Keratinocyte (primary cell): ENCODE results near the gene ID3.

ENCODE experiments used
- EZH2 ChIP-seq: IDR thresholded peaks from one replicate; pipeline ENCODE4 v1.6.1; 2012; ENCODE audit warnings: inconsistent platforms, mild to moderate bottlenecking, low read length, moderate library complexity
- TF ChIP-seq, protein P1 (sequence below), 3 experiments: IDR thresholded peaks in 1 of 3; conservative IDR thresholded peaks in 1 of 3; optimal IDR thresholded peaks in 1 of 3; 2 replicates in 2 of 3; 3 replicates in 1 of 3; pipeline versions ENCODE3 to v1.5.1; 2011; ENCODE audit warnings: low read length in 3 of 3, mild to moderate bottlenecking in 3 of 3, moderate library complexity in 2 of 3, control low read depth in 1 of 3, inconsistent platforms in 1 of 3; ENCODE audit not compliant: insufficient read depth in 2 of 3; ENCODE audit errors: extremely low read depth in 1 of 3

DNA sequence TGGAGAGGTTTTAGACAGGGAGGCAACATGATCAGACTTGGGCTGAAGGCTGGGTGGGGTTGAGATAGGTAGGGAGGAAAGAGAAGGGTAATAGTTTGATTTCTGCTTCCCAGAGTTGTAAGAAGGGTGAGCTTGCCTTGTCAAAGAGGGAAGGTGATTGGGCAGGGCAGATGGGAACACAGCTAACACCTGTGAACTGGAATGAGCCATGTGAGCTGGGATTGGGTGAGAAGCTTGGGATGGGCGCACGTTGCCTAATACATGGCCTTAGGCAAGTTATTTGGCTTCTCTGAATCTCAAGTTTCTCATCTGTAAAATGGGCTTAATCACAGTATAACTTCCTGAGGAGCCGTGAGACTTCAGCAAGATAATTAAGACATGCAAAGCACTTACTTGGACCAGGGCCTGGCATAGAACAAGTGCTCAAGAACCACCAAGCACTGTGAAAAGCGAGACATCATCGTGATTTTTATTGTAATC, 33.8 kb upstream of the ID3 start:
- TF ChIP-seq, protein P1, sequence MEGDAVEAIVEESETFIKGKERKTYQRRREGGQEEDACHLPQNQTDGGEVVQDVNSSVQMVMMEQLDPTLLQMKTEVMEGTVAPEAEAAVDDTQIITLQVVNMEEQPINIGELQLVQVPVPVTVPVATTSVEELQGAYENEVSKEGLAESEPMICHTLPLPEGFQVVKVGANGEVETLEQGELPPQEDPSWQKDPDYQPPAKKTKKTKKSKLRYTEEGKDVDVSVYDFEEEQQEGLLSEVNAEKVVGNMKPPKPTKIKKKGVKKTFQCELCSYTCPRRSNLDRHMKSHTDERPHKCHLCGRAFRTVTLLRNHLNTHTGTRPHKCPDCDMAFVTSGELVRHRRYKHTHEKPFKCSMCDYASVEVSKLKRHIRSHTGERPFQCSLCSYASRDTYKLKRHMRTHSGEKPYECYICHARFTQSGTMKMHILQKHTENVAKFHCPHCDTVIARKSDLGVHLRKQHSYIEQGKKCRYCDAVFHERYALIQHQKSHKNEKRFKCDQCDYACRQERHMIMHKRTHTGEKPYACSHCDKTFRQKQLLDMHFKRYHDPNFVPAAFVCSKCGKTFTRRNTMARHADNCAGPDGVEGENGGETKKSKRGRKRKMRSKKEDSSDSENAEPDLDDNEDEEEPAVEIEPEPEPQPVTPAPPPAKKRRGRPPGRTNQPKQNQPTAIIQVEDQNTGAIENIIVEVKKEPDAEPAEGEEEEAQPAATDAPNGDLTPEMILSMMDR (optimal IDR thresholded peaks at IDR 0.05 in 1 of 3, IDR thresholded peaks at IDR 0.05 in 1 of 3, conservative IDR thresholded peaks at IDR 0.05 in 1 of 3; ENCODE audit: extremely low read depth in 1 of 3, insufficient read depth in 2 of 3, low read length in 3 of 3) = no peak
- TF ChIP-seq EZH2 = no peak
